NOMO-1 treated with DMSO at 0.1 percent for 48 hours (cell line): ENCODE results near the gene CNOT2.
"Not testable (repeated sequence)": the region's sequence is repeated elsewhere in the genome, so short reads cannot be mapped to it uniquely, and the experiment has no call there.

Experiments
- DNase-seq: peaks from one replicate; lab custom pipeline; 2025; ENCODE audit not compliant: unreplicated experiment; lab: John Stamatoyannopoulos, UW

The CNOT2 gene

DNA sequence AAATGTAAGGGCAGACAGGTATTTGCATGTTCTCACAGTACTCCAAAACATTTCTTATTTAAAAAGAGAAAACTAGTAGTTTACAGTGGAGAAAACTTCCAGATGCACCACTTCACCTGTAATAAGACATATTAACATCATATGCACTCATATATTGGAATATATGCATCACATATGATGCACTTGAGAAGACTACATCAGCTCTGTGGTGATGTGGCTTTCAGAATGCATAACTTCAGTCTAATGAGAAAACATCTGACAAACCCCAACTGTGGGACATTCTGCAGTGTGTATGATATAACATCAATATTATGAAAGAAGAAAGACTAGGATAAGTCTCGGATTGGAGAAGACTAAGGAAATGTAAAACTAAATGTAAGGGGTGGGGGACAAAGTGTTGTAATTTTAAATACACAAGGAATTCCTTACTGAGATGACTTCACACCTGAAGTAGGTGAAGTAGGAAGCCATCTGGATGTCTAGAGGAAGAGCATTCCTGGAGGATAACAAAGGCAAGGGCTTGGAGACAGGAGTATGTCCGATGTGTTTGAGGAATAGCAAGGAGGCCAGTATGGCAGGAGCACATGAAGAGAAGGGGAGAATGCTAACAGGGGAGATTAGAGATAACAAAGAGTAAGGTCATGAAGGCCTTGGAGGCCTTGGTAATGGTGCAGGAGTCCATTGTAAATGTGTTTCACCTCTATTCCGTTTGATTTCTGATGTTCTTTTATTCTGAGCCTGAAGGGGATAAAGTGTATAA, 49.0 kb downstream of the CNOT2 start:
- DNase-seq = no peak

DNA sequence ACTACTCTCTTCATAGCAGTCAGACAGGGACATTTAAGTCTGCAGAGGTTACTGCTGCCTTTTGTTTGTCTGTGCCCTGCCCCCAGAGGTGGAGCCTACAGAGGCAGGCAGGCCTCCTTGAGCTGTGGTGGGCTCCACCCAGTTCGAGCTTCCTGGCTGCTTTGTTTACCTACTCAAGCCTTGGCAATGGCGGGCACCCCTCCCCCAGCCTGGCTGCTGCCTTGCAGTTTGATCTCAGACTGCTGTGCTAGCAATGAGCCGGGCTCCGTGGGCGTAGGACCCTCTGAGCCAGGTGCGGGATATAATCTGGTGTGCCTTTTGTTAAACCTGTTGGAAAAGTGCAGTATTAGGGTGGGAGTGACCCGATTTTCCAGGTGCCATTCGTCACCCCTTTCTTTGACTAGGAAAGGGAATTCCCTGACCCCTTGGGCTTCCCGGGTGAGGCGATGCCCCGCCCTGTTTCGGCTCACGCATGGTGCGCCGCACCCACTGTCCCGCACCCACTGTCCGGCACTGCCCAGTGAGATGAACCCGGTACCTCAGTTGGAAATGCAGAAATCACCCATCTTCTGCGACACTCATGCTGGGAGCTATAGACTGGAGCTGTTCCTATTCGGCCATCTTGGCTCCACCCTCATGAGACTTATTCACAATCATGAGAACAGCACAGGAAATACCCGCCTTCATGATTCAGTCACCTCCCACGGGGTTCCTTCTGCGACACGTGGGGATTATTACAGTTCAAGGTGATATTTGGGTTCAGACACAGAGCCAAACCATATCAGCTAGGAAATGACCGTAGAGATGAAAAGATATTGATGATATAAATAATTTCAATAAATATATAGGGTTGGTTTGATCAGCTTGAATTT, 61.7 kb downstream of the CNOT2 start:
- DNase-seq = not testable (repeated sequence)

DNA sequence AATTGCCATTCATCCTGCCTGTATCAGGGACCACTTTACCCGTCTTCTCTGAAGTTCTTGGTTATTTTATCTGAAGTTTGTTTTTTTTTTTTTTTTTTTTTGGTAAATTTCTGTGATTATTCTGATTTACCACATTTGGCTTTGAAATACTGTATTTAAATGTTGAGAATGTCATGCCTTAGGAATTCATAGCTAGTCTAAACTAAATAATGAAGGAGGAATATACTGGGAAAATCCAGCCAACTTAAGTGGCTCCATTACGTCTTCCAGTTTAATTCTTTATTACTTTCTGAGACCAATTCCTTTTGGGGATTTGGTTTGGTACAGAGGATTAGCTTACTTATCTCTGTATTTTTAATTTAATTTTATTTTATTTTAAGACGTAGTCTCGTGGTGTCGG, 62.6 kb downstream of the CNOT2 start:
- no peak for DNase-seq

DNA sequence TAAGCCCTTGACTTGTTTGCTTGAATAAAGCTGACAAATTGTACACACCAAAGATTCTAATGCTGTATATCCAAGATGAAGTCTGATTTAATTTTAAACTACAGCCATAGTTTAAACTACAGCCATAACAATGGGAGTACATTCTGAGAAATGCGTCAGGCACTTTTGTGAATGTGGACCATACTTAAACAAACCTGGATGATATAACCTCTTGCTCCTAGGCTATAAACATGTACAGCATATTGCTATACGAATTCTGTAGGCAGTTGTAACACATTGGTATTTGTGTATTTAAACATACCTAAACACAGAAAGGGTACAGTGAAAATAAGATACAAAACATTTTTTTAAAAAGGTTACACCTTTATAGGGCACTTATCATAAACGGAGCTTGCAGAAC, 63.4 kb downstream of the CNOT2 start:
- no peak for DNase-seq

DNA sequence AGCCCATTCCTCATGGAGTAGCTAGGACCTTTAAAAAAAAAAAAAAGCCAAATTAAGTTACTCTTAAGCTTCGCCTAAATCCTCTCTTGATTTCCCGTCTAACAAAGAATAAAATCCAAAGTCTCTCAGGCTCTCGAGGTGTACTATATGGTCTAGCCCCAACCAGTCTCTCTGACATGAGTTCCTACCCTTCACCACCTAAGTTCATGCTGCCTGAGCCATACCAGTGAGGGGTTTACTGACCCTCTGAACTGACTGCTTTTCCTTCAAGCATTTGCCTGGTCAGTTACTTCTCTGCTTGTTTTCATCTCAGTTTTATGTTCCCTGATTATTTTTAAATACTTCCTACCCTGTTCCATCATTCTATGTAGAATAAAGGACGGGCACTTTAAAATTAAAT, 64.6 kb downstream of the CNOT2 start:
- no peak for DNase-seq

DNA sequence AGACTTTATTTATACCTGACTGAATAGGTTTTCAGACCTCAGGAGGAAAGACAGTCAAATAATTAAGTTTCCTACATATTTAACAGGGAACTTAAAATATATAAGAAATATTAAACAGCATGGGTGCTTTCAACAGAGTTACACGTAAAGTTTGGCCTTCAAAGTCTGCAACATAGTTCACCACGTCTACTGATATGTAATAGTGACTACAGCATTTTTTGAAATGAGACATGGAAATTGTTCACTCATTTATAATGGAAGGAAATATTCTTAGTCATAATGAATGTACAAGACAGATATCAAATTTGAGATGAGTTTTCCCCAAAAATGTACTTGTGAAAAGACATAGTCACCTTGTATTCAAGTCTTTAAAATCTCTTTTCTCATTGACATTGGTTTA, 66.1 kb downstream of the CNOT2 start:
- DNase-seq = no peak

DNA sequence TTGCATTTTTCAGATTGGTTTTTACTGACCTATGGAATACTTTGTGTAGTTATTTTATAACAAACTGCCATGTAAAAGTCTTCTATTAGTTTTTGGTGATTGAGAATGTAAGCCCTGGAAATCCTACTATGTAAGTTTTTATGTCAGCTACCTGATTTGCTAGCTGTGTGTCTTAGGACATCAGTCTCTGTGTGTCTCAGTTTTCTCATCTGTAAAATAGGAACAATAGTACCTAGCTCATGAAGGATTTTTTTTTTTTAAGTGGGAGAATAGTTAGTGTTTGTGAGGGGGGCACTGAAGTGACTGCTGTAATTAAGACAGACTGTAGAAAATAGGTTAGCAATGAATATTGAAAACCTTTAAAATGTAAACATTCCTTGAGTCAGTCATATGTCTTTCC, 70.9 kb downstream of the CNOT2 start:
- no peak for DNase-seq

DNA sequence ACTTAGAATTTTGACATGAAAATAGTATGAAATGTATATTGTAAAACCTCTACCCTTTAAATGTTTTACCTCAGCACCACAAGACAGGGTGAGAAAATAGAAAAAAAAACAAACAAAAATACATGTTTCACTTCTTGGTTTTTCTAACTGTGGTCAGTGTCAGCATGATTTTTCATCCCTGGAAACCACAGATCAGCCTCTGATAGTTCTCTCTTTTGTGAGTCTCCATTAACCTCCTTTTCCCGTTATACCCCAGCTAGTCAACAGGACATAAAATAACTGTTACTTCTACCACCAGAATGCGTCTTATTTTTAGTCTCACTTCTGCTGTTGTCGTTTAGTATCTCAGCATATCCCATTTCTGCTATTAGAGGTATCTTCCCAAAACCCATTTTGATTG, 74.5 kb downstream of the CNOT2 start:
- peak; percentile 82 for DNase-seq

DNA sequence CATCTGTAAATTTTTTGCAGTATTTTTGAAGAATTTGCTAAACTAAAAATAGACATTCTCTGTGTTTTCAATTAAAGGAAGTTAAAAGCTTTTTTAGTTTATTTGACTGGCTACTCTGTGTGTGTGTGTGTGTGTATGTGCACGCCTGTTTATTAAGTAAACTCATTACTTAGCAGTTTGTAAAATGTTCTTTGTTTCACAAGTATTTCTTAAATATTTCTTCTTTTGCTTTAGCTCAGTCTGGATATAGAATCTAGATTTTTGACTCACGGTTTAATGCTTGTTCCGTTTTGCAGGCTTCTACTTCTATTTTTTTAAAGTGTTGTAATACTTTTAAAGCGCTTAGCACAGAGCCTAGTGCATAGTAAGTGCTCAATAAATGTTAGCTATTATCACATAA, 76.4 kb downstream of the CNOT2 start:
- DNase-seq = peak; percentile 5

DNA sequence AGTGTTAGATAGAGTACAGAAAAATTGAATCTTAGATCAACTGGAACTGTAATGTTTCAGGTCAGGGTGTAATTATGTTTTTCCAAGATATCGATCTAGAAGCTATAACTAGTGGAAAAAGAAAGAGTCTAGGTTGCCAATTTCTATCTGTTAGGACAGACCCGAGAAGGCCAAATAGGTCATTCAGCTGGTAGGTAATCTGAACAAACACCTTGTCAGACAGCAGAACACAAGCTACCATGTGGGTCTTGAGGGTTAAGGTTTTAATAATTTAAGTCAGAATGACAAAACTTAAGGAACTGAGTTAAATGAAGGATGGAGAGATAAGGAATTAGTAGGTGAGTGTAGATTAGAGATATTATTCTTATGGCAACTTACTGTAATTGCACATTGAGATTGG, 78.0 kb downstream of the CNOT2 start:
- no peak for DNase-seq

DNA sequence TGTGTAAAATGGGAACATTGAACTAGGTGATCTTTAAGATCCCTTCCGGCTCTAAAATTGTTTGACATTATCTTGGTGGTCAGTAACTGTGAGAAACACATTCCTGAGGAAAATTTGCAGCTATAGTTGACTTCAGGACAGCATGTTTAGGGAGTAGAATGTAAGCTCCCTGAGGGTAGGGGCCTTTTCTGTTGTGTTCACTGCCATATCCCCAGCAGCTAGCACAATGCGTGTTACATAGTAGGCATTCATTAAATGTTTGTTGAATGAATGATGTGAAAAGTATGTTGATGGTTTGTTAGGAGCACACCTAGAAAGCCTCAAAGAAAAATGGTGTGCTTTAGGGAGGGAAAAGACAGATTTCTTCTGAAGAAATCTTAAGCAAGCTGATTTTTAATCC, 84.3 kb downstream of the CNOT2 start:
- DNase-seq = no peak

DNA sequence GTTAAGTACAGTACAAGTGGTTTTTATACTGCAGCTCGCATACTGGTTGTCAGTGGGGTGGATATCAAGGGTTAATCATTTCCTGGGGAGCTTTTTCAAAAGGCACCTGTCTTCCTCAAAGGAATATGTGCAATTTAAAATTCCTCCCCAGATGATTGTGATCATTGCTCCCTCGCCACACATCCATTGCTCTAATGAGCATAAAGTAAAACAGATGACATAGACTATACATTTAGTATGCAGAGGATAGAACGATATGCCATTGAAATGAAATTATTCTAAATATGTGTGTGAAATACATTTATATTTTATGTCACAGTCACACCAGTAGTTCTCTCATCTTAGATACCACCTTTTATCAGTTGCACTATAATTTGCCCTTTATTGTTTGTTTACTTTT, 86.5 kb downstream of the CNOT2 start:
- DNase-seq = no peak

DNA sequence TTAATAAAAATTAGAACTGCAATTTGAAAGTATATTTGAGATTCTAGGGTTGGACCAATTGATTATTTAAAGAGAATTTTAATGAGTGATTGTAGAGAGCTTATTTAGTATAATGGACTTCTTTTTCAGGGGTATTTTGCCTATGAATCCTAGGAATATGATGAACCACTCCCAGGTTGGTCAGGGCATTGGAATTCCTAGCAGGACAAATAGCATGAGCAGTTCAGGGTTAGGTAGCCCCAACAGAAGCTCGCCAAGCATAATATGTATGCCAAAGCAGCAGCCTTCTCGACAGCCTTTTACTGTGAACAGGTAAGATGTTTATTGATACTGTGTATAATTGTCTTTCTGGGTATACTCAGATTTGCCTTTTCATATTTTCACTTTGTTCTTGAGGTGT, 86.9 kb downstream of the CNOT2 start:
- DNase-seq = no peak

DNA sequence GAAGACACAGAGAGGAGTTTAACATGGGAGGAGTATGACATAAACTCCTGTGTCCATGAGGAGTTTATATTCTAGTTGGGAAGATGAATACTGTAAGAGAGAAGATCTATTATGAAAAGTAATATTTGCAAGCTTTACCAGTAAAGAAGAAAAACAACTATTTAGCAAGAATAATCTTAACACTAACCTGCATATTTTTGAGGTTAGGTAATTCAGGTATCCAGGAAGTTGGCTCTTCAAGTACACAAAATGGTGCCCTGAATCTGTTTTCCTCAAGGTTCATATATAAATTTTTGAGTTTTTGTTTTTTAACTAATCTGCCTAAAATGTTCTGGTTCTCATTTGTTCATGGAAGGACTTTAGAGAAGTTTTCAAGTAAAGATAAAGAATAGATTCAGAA, 89.0 kb downstream of the CNOT2 start:
- no peak for DNase-seq

DNA sequence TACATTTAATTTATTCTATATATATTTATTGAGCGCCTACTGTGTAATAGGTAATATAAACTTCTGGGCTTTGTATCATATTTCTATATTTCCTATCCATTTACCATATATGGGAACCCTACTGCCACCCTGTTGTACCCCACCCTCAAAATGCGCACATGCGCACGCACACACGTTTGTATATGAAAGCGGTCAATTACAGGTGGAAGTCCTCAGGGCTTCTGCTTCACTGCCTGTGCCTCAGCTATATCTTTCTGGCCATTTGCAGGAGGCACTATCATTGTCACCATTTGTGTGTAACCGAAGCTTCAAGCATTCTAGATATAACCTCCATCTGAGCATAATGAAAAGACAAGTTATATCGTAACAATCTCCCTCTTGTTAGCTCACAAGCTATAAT, 91.5 kb downstream of the CNOT2 start:
- no peak for DNase-seq

DNA sequence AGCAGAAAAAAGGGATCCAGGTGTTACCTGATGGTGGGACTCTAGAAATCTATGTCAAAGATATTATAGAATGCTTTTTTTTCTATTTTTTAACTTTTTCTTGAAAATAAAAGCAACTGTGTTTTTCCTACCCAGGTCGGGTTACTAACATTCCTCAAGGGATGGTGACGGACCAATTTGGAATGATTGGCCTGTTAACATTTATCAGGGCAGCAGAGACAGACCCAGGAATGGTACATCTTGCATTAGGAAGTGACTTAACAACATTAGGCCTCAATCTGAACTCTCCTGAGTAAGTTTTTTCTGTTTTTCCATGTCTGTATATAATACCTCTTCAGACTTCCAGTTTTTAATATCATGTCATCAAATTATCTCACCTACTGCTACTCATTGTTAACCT, 95.3 kb downstream of the CNOT2 start:
- no peak for DNase-seq

DNA sequence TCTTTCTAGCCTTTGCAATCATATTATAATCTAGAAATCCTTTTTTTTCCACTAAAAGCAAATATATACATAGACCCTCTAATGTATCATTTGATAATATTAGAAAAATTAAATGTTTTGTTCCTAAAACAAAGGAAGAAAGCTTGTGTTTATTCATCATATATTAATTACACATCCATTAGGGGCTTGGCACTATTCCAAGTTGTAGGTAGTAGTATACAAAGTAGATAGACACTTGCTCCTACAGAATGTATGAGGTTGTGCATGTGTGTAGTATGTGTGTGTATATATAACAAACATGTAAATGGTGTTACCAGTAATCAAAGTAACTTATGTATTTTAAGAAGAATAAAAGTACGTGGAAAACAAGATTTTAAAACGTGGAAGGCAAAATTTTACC, 107.8 kb downstream of the CNOT2 start:
- DNase-seq = no peak

DNA sequence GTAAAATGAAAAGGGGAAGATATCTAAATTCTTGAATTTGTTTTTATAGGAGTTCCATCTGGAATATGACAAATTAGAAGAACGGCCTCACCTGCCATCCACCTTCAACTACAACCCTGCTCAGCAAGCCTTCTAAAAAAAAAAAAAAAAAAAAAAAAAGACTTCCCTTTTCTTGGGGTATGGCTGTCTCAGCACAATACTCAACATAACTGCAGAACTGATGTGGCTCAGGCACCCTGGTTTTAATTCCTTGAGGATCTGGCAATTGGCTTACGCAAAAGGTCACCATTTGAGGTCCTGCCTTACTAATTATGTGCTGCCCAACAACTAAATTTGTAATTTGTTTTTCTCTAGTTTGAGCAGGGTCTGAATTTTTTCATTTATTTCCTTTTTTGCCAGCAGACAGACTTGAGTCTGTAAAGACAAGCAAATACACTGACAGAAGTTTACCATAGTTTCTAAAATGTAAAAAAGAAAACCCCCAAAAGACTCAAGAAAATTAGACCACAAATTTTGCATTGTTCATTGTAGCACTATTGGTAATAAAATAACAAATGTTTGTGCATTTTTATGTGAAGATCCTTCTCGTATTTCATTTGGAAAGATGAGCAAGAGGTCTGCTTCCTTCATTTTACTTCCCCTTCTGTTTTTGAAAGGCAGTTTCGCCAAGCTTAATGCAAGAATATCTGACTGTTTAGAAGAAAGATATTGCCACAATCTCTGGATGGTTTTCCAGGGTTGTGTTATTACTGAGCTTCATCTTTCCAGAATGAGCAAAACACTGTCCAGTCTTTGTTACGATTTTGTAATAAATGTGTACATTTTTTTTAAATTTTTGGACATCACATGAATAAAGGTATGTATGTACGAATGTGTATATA, 110.8 kb downstream of the CNOT2 start:
- peak; percentile 81 for DNase-seq

DNA sequence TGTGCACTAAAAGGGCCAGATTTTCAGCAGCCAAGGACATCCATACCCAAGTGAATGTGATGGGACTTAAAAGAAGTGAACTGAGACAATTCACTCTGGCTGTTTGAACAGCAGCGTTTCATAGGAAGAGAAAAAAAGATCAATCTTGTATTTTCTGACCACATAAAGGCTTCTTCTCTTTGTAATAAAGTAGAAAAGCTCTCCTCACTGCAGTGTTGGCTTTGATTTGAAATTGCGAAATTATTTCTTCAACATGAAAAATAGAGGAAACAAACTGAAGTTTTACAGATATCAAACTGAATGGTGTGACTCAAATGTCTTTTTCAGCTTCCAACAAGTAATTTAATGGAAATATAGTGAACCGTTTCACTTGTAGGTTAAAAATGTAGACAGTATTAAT, 111.6 kb downstream of the CNOT2 start:
- peak; percentile 64 for DNase-seq

DNA sequence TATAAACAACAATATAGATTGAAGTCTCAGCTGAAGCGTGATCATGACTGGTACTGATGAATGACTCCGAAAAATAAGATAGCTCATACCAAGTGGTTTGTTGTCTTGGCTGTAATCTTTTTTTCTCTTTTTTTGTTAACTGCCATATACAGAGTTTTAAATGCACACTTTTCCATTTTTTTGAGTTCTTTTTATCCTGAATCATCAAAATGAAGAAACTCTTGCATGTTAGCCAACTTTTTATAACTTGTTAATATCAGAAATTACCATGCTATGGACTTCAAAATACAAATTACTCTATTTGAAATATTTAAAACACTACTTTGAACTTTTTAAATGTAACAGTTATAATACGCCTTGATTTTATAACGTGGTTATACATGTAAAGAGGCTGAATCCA, 112.7 kb downstream of the CNOT2 start:
- DNase-seq = no peak

DNA sequence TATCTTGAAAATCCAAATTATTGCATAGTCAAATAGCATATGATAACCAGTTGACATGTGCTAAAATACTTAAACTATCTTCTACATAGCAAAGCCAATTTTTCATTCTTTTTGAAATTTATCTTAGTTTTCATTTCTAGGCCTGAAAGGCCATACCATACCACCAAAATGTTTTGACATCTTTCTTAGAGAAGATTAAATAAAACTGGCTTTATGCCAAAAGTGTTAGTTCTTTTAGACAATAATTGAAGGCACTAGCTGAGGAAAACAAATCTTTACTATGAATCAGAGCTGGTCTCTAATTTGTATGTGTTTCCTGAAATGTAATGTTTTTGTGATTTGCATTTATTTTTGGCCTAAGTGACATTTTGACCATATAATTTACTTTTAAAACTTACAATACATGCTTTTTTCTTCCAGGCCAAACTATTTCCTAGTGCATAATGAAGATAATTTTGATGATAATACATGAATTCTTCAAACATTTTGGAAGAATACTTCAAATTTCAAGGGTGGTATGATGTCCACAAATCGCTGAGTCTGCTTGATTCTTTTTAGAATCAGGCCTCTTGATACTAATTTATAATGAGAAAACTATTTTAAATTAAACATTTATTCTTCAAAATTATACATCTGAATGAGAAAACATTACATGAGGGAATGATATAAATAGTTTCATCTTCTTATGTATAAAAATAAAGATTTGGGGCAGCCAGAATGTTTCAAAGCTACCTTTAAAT, 116.4 kb downstream of the CNOT2 start:
- no peak for DNase-seq
